Spleen (tissue), 7 donors: ENCODE data around the gene AK2.

Experiments
- POLR2A ChIP-seq, 3 donors: fragments of 450-650 bp; IDR thresholded peaks; one replicate each; pipeline ENCODE4 v1.5.1; 2017; ENCODE audit warnings: antibody characterized with exemption in 3 of 3, mild to moderate bottlenecking in 1 of 3
- POLR2AphosphoS5 ChIP-seq, 3 donors: sonication (generic); formaldehyde crosslinking; IDR thresholded peaks; one replicate each; pipeline ENCODE4 v1.5.1; 2017; ENCODE audit warnings: antibody characterized with exemption in 3 of 3
- TF ChIP-seq, protein P1 (sequence below), 11 experiments: fragments of 200-600 bp in 7 of 11; fragments of 450-650 bp in 4 of 11; sonication (generic) in 4 of 11; IDR thresholded peaks in 8 of 11; conservative IDR thresholded peaks in 3 of 11; 1 replicate in 7 of 11; 2 replicates in 4 of 11; pipeline versions ENCODE4 v1.4.0 to v1.8.0; 2016 to 2021; ENCODE audit warnings: antibody characterized with exemption in 11 of 11, inconsistent platforms in 4 of 11, mild to moderate bottlenecking in 1 of 11
- donor health status: DM: no; HTN: no; CAD: no; lungs with moderate emphysema.
- donor health status: DM: no; HTN: no; CAD: no.
- donor health status: DM: no; HTN: no; CAD: no.

DNA sequence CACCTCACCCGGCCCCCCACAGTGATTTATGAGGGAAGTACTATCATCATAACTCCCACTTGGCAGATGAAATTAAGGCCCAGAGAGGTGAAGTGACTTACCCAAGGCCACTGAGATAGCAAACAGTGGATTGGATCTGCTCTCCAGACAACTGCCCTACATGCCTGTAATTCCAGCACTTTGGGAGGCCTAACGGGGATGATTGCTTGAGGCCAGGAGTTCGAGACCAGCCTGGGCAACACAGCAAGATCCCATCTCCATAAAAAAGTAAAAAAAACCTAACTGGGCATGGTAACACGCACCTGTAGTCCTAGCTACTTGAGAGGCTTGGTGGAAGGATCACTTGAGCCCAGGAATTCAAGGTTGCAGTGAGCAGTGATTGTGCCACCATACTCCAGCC, 57.8 kb downstream of the AK2 start:
- TF ChIP-seq, protein P1, sequence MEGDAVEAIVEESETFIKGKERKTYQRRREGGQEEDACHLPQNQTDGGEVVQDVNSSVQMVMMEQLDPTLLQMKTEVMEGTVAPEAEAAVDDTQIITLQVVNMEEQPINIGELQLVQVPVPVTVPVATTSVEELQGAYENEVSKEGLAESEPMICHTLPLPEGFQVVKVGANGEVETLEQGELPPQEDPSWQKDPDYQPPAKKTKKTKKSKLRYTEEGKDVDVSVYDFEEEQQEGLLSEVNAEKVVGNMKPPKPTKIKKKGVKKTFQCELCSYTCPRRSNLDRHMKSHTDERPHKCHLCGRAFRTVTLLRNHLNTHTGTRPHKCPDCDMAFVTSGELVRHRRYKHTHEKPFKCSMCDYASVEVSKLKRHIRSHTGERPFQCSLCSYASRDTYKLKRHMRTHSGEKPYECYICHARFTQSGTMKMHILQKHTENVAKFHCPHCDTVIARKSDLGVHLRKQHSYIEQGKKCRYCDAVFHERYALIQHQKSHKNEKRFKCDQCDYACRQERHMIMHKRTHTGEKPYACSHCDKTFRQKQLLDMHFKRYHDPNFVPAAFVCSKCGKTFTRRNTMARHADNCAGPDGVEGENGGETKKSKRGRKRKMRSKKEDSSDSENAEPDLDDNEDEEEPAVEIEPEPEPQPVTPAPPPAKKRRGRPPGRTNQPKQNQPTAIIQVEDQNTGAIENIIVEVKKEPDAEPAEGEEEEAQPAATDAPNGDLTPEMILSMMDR (IDR thresholded peaks at IDR 0.05 in 8 of 11, conservative IDR thresholded peaks at IDR 0.05 in 3 of 11): no peak
- TF ChIP-seq POLR2A (IDR thresholded peaks at IDR 0.05): no peak
- TF ChIP-seq POLR2AphosphoS5 (IDR thresholded peaks at IDR 0.05): no peak
